HFFc6 (cell line): ENCODE data around the gene STING1. TPM values are rescaled to one million over a fixed set of nuclear protein-coding genes. Genes with fewer than 3 reads are reported as not detected.

ENCODE experiments used
- DNase-seq: peaks from one replicate; pipeline ENCODE4 v3.0.0-alpha.2; 2018
- H3K27ac Mint-ChIP-seq: 2 replicates; pipeline ENCODE4 v1.8.0; 2020; ENCODE audit warnings: mild to moderate bottlenecking, mixed read lengths
- H3K27me3 Mint-ChIP-seq: 2 replicates; pipeline ENCODE4 v1.8.0; 2021; ENCODE audit warnings: mild to moderate bottlenecking, moderate library complexity, mixed read lengths; ENCODE audit not compliant: insufficient read depth
- H3K36me3 Mint-ChIP-seq: 2 replicates; pipeline ENCODE4 v1.8.0; 2021; ENCODE audit warnings: low read depth, mixed read lengths
- H3K4me1 Mint-ChIP-seq: 2 replicates; pipeline ENCODE4 v1.8.0; 2020; ENCODE audit warnings: low read depth, mixed read lengths
- H3K4me3 Mint-ChIP-seq: 2 replicates; pipeline ENCODE4 v1.8.0; 2020; ENCODE audit warnings: mild to moderate bottlenecking, moderate library complexity, mixed read lengths
- H3K9me3 Mint-ChIP-seq: 2 replicates; pipeline ENCODE4 v1.8.0; 2020; ENCODE audit warnings: mild to moderate bottlenecking, mixed read lengths
- total RNA-seq, 6 experiments: library from RNA; stranded (reverse); fragmentation: NEBNext Ultra II Directional; extraction: Animal tissue kit (Norgen Biotek cat#: 25700); gene quantifications; 2 replicates in 1 of 6; 3 replicates in 5 of 6; pipeline ENCODE4 v1.2.3, GENCODE V29; 2021
- TF ChIP-seq, protein P1 (sequence below): fragments of 200-600 bp; sonication (generic); IDR thresholded peaks from 2 replicates; pipeline ENCODE4 v1.5.0; 2021; ENCODE audit warnings: antibody characterized with exemption, mild to moderate bottlenecking

Gene STING1
- total RNA-seq, 6 experiments from 2014 or later: 68.8 to 99.6 (median 87.9) TPM

DNA sequence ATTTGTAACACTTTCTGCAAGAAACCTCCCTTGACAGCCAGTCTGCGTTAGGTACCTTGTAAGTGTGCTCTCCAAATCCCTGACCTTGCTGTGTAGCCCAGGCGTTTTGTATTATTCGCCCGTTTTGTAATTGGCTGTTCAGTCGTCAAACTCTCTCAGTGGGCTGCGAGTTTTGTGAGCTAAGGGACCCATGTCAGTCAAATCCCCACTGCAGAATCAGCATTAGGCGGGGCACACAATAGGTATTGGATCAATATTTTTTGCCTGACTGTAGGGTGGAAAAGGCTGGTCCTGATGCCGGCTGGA is 43.9 kb downstream of the STING1 start:
- H3K4me1 Mint-ChIP-seq: peaks cover 36% of the 10 kb centered on the region
- no peaks in the 10 kb centered on the region for H3K36me3 Mint-ChIP-seq
- H3K27ac Mint-ChIP-seq: peak overlapping the region; percentile 97
- H3K9me3 Mint-ChIP-seq: no peaks in the 10 kb centered on the region
- DNase-seq: no peak
- TF ChIP-seq, protein P1, sequence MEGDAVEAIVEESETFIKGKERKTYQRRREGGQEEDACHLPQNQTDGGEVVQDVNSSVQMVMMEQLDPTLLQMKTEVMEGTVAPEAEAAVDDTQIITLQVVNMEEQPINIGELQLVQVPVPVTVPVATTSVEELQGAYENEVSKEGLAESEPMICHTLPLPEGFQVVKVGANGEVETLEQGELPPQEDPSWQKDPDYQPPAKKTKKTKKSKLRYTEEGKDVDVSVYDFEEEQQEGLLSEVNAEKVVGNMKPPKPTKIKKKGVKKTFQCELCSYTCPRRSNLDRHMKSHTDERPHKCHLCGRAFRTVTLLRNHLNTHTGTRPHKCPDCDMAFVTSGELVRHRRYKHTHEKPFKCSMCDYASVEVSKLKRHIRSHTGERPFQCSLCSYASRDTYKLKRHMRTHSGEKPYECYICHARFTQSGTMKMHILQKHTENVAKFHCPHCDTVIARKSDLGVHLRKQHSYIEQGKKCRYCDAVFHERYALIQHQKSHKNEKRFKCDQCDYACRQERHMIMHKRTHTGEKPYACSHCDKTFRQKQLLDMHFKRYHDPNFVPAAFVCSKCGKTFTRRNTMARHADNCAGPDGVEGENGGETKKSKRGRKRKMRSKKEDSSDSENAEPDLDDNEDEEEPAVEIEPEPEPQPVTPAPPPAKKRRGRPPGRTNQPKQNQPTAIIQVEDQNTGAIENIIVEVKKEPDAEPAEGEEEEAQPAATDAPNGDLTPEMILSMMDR: no peak
- no peaks in the 10 kb centered on the region; the same call in 1 of the 2 replicates for H3K27me3 Mint-ChIP-seq
- peak overlapping the region; percentile 97 for H3K4me3 Mint-ChIP-seq

DNA sequence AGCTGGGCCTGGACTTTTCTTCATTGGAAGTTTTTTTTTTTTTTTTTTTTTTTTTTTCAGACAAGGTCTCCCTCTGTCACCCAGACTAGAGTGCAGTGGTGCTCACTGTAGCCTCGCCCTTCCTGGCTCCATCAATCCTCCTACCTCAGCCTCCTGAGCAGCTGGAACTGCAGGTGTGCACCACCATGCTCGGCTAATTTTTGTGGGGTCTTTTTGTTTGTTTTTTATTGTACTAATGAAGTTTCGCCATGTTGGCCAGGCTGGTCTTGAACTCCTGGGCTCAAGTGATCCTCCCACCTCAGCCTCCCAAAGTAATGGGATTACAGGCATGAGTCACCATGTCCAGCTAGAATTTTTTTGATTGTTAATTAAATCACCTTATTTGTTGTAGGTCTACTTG is 46.9 kb downstream of the STING1 start:
- no peak for DNase-seq
- Mint-ChIP-seq H3K4me1 (peaks cover 30% of the 10 kb centered on the region), H3K27ac (no peak overlapping the region), H3K4me3 (no peak overlapping the region), H3K36me3 (peaks cover 5% of the 10 kb centered on the region; the same call in 1 of the 2 replicates), H3K9me3 (no peaks in the 10 kb centered on the region), H3K27me3 (no peaks in the 10 kb centered on the region; the same call in 1 of the 2 replicates)
- TF ChIP-seq, protein P1: no peak

DNA sequence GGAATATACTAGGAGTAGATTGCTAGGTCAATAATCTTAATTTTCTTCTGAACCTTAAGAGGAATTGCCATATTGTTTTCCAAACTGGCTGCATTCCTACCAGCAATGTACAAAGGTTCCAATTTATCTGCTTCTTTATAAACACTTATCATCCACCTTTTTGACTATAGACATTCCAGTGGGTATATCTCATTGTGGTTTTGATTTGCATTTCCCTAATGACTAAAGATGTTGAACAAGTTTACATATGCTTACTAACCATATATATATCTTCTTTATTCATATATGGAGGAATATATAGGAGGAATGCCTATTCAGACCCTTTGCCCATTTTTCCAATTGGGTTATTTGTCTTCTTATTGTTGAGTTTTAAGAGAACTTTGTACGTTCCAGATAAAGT is 50.9 kb downstream of the STING1 start:
- Mint-ChIP-seq H3K36me3 (peaks cover 5% of the 10 kb centered on the region; the same call in 1 of the 2 replicates), H3K27ac (no peak overlapping the region), H3K4me3 (no peak overlapping the region), H3K4me1 (peaks cover 14% of the 10 kb centered on the region), H3K9me3 (no peaks in the 10 kb centered on the region), H3K27me3 (no peaks in the 10 kb centered on the region; the same call in 1 of the 2 replicates)
- TF ChIP-seq, protein P1: no peak
- no peak for DNase-seq

DNA sequence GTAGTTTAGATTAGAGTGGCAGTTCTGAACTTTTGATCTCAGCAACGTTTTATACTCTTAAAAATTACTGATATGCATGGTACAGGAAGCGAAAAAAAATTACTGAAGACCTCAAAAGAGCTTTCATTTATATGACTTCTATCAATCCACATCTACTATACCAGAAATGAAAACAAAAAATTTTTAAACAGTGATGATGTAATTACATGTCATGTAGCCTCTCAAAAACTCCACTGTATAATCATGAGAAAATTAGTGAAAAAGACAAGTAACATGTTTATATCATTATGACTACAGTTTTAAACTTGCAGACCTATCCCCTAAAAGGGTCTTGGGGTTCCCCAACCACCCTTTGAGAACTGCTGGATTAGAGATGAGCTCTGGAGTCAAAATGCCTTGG is 52.5 kb downstream of the STING1 start:
- Mint-ChIP-seq H3K27me3 (no peaks in the 10 kb centered on the region; the same call in 1 of the 2 replicates), H3K4me3 (no peak overlapping the region), H3K27ac (no peak overlapping the region), H3K9me3 (no peaks in the 10 kb centered on the region), H3K36me3 (peaks cover 5% of the 10 kb centered on the region; the same call in 1 of the 2 replicates), H3K4me1 (peaks cover 20% of the 10 kb centered on the region)
- TF ChIP-seq, protein P1: no peak
- DNase-seq: no peak

DNA sequence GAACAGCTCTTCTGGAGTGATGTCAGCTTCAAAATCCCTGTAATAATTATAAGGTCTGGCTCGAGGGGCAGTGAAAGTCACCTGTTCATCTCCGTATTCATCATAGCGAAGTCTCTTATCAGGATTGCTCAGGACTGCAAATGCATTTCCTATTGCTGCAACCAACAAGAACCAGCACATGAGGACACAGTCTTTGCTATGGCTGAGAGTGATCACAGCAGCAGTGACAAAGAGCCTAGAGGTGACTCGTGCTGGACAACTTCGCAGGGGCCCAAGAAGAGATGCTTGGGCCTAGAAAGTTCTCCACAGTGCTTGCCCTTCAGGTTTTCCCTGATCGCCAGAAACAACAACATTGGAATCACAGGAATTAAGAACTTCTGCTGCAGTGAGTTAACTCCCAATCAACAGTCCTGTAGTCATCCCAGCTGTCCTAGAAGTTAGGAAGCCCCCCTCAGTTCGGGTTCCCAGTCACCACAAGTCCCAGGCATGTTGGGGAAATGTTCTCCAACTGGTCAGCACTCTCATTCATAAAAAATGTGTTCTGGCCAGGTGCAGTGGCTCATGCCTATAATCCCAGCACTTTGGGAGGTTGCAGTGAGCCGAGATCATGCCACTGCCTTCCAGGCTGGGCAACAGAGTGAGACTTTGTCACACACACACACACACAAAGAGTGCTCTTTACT is 56.2 kb downstream of the STING1 start:
- Mint-ChIP-seq H3K27ac (0 out of 2 replicates have a peak overlapping the region, but pooled peaks have one; percentile 12), H3K4me3 (no peak overlapping the region), H3K27me3 (no peaks in the 10 kb centered on the region; the same call in 1 of the 2 replicates), H3K9me3 (no peaks in the 10 kb centered on the region), H3K36me3 (peaks cover 7% of the 10 kb centered on the region), H3K4me1 (peaks cover 19% of the 10 kb centered on the region)
- TF ChIP-seq, protein P1: no peak
- DNase-seq: no peak

Other genes starting within 250 kb of the STING1 start
- 100 to 1,000 TPM; 117 to 179 (median 140) TPM for gene MATR3, start 189.0 kb downstream of the STING1 start, total RNA-seq
- 10 to 100 TPM; 55.1 to 64.8 (median 59.8) TPM for gene PAIP2, start 140.9 kb downstream of the STING1 start, total RNA-seq
- gene SLC23A1, start 99.5 kb downstream of the STING1 start, total RNA-seq: not detected
- under 1 TPM in 2 of 6 experiments, not detected in 4; 0.14 to 0.20 TPM for gene MZB1, start 92.8 kb downstream of the STING1 start, total RNA-seq
- gene PROB1, start 87.7 kb downstream of the STING1 start, total RNA-seq: 1 to 10 TPM; 2.8 to 5.3 (median 5.1) TPM
- 1 to 10 TPM; 4.0 to 6.9 (median 5.2) TPM for gene SPATA24, start 78.7 kb downstream of the STING1 start, total RNA-seq
- 10 to 100 TPM; 14.3 to 19.9 (median 18.2) TPM for gene DNAJC18, start 43.2 kb downstream of the STING1 start, total RNA-seq
- under 1 TPM; 0.28 to 0.91 (median 0.83) TPM for gene ECSCR, start 20.0 kb downstream of the STING1 start, total RNA-seq
- not detected for gene SMIM33, start 11.8 kb downstream of the STING1 start, total RNA-seq
- gene UBE2D2, start 78.6 kb upstream of the STING1 start, total RNA-seq: 100 to 1,000 TPM; 113 to 144 (median 123) TPM
- gene CXXC5, start 165.6 kb upstream of the STING1 start, total RNA-seq: 10 to 100 TPM; 46.4 to 58.5 (median 49.2) TPM